HCT116 (cell line): Measurements from ENCODE around the gene ZC3H13. TPM values are rescaled to one million over a fixed set of nuclear protein-coding genes. Genes with fewer than 3 reads are reported as not detected.

Experiments
- ATAC-seq: fragments of 200-7000 bp; cut with Tn5 transposase; 2 replicates; pipeline ENCODE4 v1.9.1; 2020; ENCODE audit warnings: mild to moderate bottlenecking, moderate library complexity
- BruUV-seq: library from RNA; stranded (reverse); fragments of 400-500 nt; replicated peaks from 2 replicates; lab custom pipeline; 2021; lab: Mats Ljungman, UMichigan
- CTCF ChIA-PET: fragments of 300-600 bp; sonication (Branson Sonifier 250); formaldehyde crosslinking; loops from one replicate; lab custom pipeline; 2021; ENCODE audit warnings: antibody characterized with exemption; lab: Charles Lee
- POLR2A ChIA-PET: fragments of 300-600, 350-600 bp; sonication (Branson Sonifier 250); formaldehyde crosslinking; loops from one replicate; lab custom pipeline; 2021; ENCODE audit warnings: antibody characterized with exemption; lab: Charles Lee
- RAD21 ChIA-PET, 2 experiments: fragments of 300-600 bp; sonication (Branson Sonifier 250); formaldehyde crosslinking; loops; one replicate each; lab custom pipeline; 2023; ENCODE audit warnings: low total read pairs in 2 of 2; ENCODE audit not compliant: uncharacterized antibody in 2 of 2, unreplicated experiment in 2 of 2, low non-redundant PET in 1 of 2; lab: Charles Lee
- DNase-seq: peaks from one replicate; pipeline ENCODE4 v3.0.0-alpha.2; 2010; ENCODE audit warnings: low read depth, low spot score
- H2AFZ ChIP-seq: fragments of 200-600 bp; shearing (Covaris generic), sonication (generic); 2 replicates; pipeline ENCODE4 v1.6.1; 2017; ENCODE audit warnings: low read depth, mixed run types, mixed read lengths, antibody characterized with exemption, low read length; ENCODE audit not compliant: poor library complexity, severe bottlenecking
- H3K27ac ChIP-seq: 2 replicates; pipeline ENCODE4 v1.5.1; 2012; ENCODE audit warnings: low read depth, low read length
- H3K27me3 ChIP-seq: fragments of 200-600 bp; sonication (generic); 2 replicates; pipeline ENCODE4 v1.6.1; 2016; ENCODE audit warnings: mixed run types, low read length, mixed read lengths; ENCODE audit not compliant: insufficient read depth
- H3K36me3 ChIP-seq, 2 experiments: fragments of 200-500 bp in 1 of 2; fragments of 200-600 bp in 1 of 2; sonication (Bioruptor generic) in 1 of 2; sonication (generic) in 1 of 2; 2 replicates each; pipeline versions ENCODE4 v1.5.1 to v1.6.1; 2014 to 2016; ENCODE audit warnings: low read length in 2 of 2, inconsistent platforms in 1 of 2, mixed read lengths in 1 of 2, mixed run types in 1 of 2; ENCODE audit not compliant: insufficient read depth in 2 of 2, control insufficient read depth in 1 of 2
- H3K4me1 ChIP-seq, 2 experiments: fragments of 200-600 bp in 1 of 2; sonication (generic) in 1 of 2; 2 replicates each; pipeline versions ENCODE4 v1.5.1 to v1.6.1; 2012 to 2017; ENCODE audit warnings: low read length in 2 of 2, inconsistent platforms in 1 of 2, mild to moderate bottlenecking in 1 of 2, mixed read lengths in 1 of 2, mixed run types in 1 of 2, moderate library complexity in 1 of 2; ENCODE audit not compliant: insufficient read depth in 2 of 2, control insufficient read depth in 1 of 2
- H3K4me2 ChIP-seq: fragments of 200-600 bp; sonication (generic); 2 replicates; pipeline ENCODE4 v1.6.1; 2017; ENCODE audit warnings: mixed run types, low read length, mixed read lengths
- H3K4me3 ChIP-seq, 2 experiments: fragments of 200-600 bp in 1 of 2; sonication (generic) in 1 of 2; replicated peaks in 1 of 2; 2 replicates each; pipeline ENCODE4 v1.5.1; 2011 to 2016; ENCODE audit warnings: low read length in 2 of 2, control low read depth in 1 of 2, low read depth in 1 of 2, mild to moderate bottlenecking in 1 of 2, mixed read lengths in 1 of 2, mixed run types in 1 of 2
- H3K79me2 ChIP-seq: fragments of 200-600 bp; sonication (generic); 2 replicates; pipeline ENCODE4 v1.6.1; 2017; ENCODE audit warnings: mild to moderate bottlenecking, mixed run types, low read length, moderate library complexity, mixed read lengths; ENCODE audit not compliant: insufficient read depth
- H3K9ac ChIP-seq: fragments of 200-600 bp; sonication (generic); 2 replicates; pipeline ENCODE4 v1.6.1; 2016; ENCODE audit warnings: low read length, mixed read lengths
- H3K9me2 ChIP-seq: fragments of 200-600 bp; sonication (generic), shearing (Covaris generic); 2 replicates; pipeline ENCODE4 v1.6.1; 2017; ENCODE audit warnings: mixed run types, mild to moderate bottlenecking, moderate library complexity; ENCODE audit not compliant: insufficient read depth
- H3K9me3 ChIP-seq, 2 experiments: fragments of 200-500 bp in 1 of 2; fragments of 200-600 bp in 1 of 2; sonication (Bioruptor generic) in 1 of 2; sonication (generic) in 1 of 2; 2 replicates each; pipeline ENCODE4 v1.6.1; 2014 to 2017; ENCODE audit warnings: low read length in 2 of 2, mixed read lengths in 2 of 2, inconsistent platforms in 1 of 2, low read depth in 1 of 2, mild to moderate bottlenecking in 1 of 2, mixed run types in 1 of 2, moderate library complexity in 1 of 2; ENCODE audit not compliant: control insufficient read depth in 1 of 2, insufficient read depth in 1 of 2
- H4K20me1 ChIP-seq: fragments of 200-600 bp; sonication (generic), shearing (Covaris generic); 2 replicates; pipeline ENCODE4 v1.6.1; 2017; ENCODE audit warnings: mixed run types, mild to moderate bottlenecking, moderate library complexity; ENCODE audit not compliant: insufficient read depth
- ATF3 ChIP-seq: IDR thresholded peaks from 2 replicates; pipeline ENCODE4 v1.6.1; 2012
- CBX3 ChIP-seq: IDR thresholded peaks from 2 replicates; pipeline ENCODE4 v1.6.1; 2012; ENCODE audit warnings: low read depth
- CEBPB ChIP-seq: IDR thresholded peaks from 2 replicates; pipeline ENCODE4 v1.6.1; 2012; ENCODE audit warnings: low read depth
- CTCF ChIP-seq, 3 experiments: fragments of 200-600 bp in 1 of 3; sonication (generic) in 1 of 3; IDR thresholded peaks in 2 of 3; conservative IDR thresholded peaks in 1 of 3; 2 replicates each; pipeline ENCODE4 v1.5.1; 2012 to 2017; ENCODE audit warnings: low read depth in 2 of 3, low read length in 2 of 3, antibody characterized with exemption in 1 of 3, borderline replicate concordance in 1 of 3, control low read depth in 1 of 3, mild to moderate bottlenecking in 1 of 3, mixed read lengths in 1 of 3, mixed run types in 1 of 3, moderate library complexity in 1 of 3; ENCODE audit not compliant: insufficient read depth in 1 of 3
- EGR1 ChIP-seq: IDR thresholded peaks from 2 replicates; pipeline ENCODE4 v1.6.1; 2012; ENCODE audit warnings: low read depth
- ELF1 ChIP-seq: IDR thresholded peaks from 2 replicates; pipeline ENCODE4 v1.6.1; 2012; ENCODE audit warnings: low read depth, borderline replicate concordance
- EZH2 ChIP-seq: fragments of 200-600 bp; sonication (generic); IDR thresholded peaks from 2 replicates; pipeline ENCODE4 v1.6.1; 2017; ENCODE audit warnings: antibody characterized with exemption, mixed run types
- JUND ChIP-seq: IDR thresholded peaks from 2 replicates; pipeline ENCODE4 v1.6.1; 2012
- MAX ChIP-seq: IDR thresholded peaks from 2 replicates; pipeline ENCODE4 v1.6.1; 2012
- POLR2A ChIP-seq: IDR thresholded peaks from 2 replicates; pipeline ENCODE4 v1.7.0; 2011; ENCODE audit warnings: borderline replicate concordance; ENCODE audit not compliant: insufficient read depth, insufficient read length; ENCODE audit errors: extremely low read depth
- SIN3A ChIP-seq: IDR thresholded peaks from 2 replicates; pipeline ENCODE4 v1.6.1; 2012; ENCODE audit warnings: low read depth
- SP1 ChIP-seq: IDR thresholded peaks from 2 replicates; pipeline ENCODE4 v1.6.1; 2012; ENCODE audit warnings: low read depth
- SRF ChIP-seq: IDR thresholded peaks from 2 replicates; pipeline ENCODE4 v1.6.1; 2012; ENCODE audit warnings: low read depth
- TCF7L2 ChIP-seq: IDR thresholded peaks from 2 replicates; pipeline ENCODE4 v1.7.0; 2011; ENCODE audit warnings: borderline replicate concordance, inconsistent platforms; ENCODE audit not compliant: insufficient read depth, insufficient read length; ENCODE audit errors: extremely low read depth
- YY1 ChIP-seq: IDR thresholded peaks from 2 replicates; pipeline ENCODE4 v1.6.1; 2011; ENCODE audit warnings: low read length, low read depth, moderate library complexity, mild to moderate bottlenecking; ENCODE audit not compliant: insufficient replicate concordance; ENCODE audit errors: extremely low read depth
- ZBTB33 ChIP-seq: IDR thresholded peaks from 2 replicates; pipeline ENCODE4 v1.6.1; 2011; ENCODE audit warnings: mild to moderate bottlenecking, low read length, moderate library complexity; ENCODE audit not compliant: insufficient replicate concordance; ENCODE audit errors: extremely low read depth
- ZFX ChIP-seq: fragments of 450-650 bp; IDR thresholded peaks from 2 replicates; pipeline ENCODE4 v1.6.1; 2017
- ZNF274 ChIP-seq: fragments of 200-500 bp; sonication (Bioruptor generic); IDR thresholded peaks from 2 replicates; pipeline ENCODE4 v1.6.1; 2014; ENCODE audit warnings: mild to moderate bottlenecking, low read depth, low read length, inconsistent platforms
- intact Hi-C: fragments of 100-400 bp; cut with micrococcal nuclease; formaldehyde crosslinking; loops from 2 replicates; pipeline ENCODE4 v1.10.0; 2022
- total RNA-seq: library from RNA; stranded (reverse); gene quantifications from one replicate; pipeline ENCODE4 v1.2.1, GENCODE V29; 2021; ENCODE audit not compliant: unreplicated experiment

ZC3H13 gene
- total RNA-seq, 1 experiment from 2014 or later = 37.9 TPM

GRCh38 chr13:46038296-46038695, 14.2 kb downstream of the ZC3H13 start:
- Histone ChIP-seq H3K4me3 (no peak overlapping the region), H3K4me2 (no peak overlapping the region), H3K4me1 (no peaks in the 10 kb centered on the region), H3K9ac (no peak overlapping the region)
- no peak for ATAC-seq
- RAD21 ChIA-PET = no interaction called here
- no TSS peak for BruUV-seq
- TF ChIP-seq YY1 = no peak
- TF ChIP-seq ZNF274 = no peak
- no peak for TF ChIP-seq SRF
- no peak for TF ChIP-seq SP1
- TF ChIP-seq, all 23 proteins: peak for 0
- Histone ChIP-seq H3K79me2 (peaks cover 65% of the 10 kb centered on the region), H3K9me2 (no peaks in the 10 kb centered on the region), H3K27ac (no peak overlapping the region), H2AFZ (no peak overlapping the region), H4K20me1 (no peaks in the 10 kb centered on the region), H3K27me3 (no peaks in the 10 kb centered on the region), H3K9me3 (no peaks in the 10 kb centered on the region), H3K36me3 (peaks cover 5 to 12% of the 10 kb centered on the region in 2 experiments; a peak in 2 of 4 replicates)
- no peak for DNase-seq
- ChIA-PET CTCF (no interaction called here), POLR2A (no interaction called here)
- intact Hi-C loops = no loop called here

GRCh38 chr13:46035066-46035465, 17.5 kb downstream of the ZC3H13 start:
- ChIA-PET CTCF (no interaction called here), RAD21 (no interaction called here), POLR2A (no interaction called here)
- no TSS peak for BruUV-seq
- H3K27me3 ChIP-seq = no peaks in the 10 kb centered on the region
- H2AFZ ChIP-seq = no peak overlapping the region
- no peak for ATAC-seq
- intact Hi-C loops = no loop called here
- H3K9me2 ChIP-seq = no peaks in the 10 kb centered on the region
- H4K20me1 ChIP-seq = no peaks in the 10 kb centered on the region
- no peaks in the 10 kb centered on the region for H3K9me3 ChIP-seq
- H3K4me3 ChIP-seq = no peak overlapping the region
- no peak overlapping the region for H3K9ac ChIP-seq
- no peak overlapping the region for H3K4me2 ChIP-seq
- peaks cover 80% of the 10 kb centered on the region for H3K79me2 ChIP-seq
- DNase-seq = no peak
- no peaks in the 10 kb centered on the region for H3K4me1 ChIP-seq
- H3K27ac ChIP-seq = no peak overlapping the region
- peaks cover 0 to 9% of the 10 kb centered on the region in 2 experiments; a peak in 1 of 4 replicates for H3K36me3 ChIP-seq
- TF ChIP-seq SRF (no peak), TCF7L2 (no peak), CEBPB (no peak), ZBTB33 (no peak), ATF3 (no peak), ELF1 (no peak), SP1 (no peak), EZH2 (no peak), ZNF274 (no peak), JUND (no peak), POLR2A (no peak), ZFX (no peak), EGR1 (no peak), MAX (no peak), CBX3 (no peak), CTCF (IDR thresholded peaks at IDR 0.05 in 2 of 3, conservative IDR thresholded peaks at IDR 0.05 in 1 of 3; ENCODE audit: borderline replicate concordance in 1 of 3, insufficient read depth in 1 of 3, low read depth in 2 of 3, low read length in 2 of 3) (no peak), SIN3A (no peak)
